OCI-LY7 (cell line): ENCODE measurements around the gene FBH1.

Source experiments
- EZH2phosphoT487 ChIP-seq: fragments of 200-600 bp; sonication (generic); IDR thresholded peaks from 2 replicates; pipeline ENCODE4 v1.6.1; 2018; ENCODE audit warnings: low read depth, borderline replicate concordance, mild to moderate bottlenecking, mixed run types, antibody characterized with exemption, low read length, moderate library complexity, mixed read lengths
- TF ChIP-seq, protein P1 (sequence below): fragments of 200-600 bp; sonication (generic); conservative IDR thresholded peaks from 2 replicates; pipeline ENCODE4 v1.5.1; 2014; ENCODE audit warnings: mild to moderate bottlenecking, antibody characterized with exemption, low read length, moderate library complexity, mixed read lengths

DNA sequence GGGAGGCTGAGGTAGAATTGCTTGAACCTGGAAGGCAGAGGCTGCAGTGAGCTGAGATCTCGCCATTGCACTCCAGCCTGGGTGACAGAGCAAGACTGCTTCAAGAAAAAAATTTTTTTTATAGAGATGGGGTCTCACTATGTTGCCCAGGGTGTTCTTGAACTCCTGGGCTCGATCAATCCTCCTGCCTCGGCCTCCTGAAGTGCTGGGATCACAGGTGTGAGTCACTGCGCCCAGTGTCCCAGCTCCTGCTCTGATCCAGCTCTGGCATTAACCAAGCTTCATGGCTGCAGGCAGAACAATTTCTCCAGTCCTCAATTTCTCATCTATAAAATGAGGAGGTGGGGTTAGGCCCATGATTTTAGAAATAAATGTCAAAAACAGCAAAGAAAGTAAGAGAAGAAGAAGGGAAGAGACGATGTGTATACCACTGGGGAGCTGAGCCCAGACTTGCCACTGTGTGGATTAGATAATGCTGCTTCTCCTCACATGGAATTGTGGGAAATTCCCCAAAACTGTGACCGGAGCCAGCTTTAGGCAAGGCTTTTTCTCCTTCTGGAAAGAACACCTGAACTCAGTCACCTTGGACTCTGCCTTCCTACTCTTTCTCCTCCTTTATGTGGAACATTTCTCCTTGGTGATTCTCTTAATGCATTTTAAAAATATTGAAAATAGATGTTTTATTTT, 61.8 kb downstream of the FBH1 start:
- TF ChIP-seq, protein P1, sequence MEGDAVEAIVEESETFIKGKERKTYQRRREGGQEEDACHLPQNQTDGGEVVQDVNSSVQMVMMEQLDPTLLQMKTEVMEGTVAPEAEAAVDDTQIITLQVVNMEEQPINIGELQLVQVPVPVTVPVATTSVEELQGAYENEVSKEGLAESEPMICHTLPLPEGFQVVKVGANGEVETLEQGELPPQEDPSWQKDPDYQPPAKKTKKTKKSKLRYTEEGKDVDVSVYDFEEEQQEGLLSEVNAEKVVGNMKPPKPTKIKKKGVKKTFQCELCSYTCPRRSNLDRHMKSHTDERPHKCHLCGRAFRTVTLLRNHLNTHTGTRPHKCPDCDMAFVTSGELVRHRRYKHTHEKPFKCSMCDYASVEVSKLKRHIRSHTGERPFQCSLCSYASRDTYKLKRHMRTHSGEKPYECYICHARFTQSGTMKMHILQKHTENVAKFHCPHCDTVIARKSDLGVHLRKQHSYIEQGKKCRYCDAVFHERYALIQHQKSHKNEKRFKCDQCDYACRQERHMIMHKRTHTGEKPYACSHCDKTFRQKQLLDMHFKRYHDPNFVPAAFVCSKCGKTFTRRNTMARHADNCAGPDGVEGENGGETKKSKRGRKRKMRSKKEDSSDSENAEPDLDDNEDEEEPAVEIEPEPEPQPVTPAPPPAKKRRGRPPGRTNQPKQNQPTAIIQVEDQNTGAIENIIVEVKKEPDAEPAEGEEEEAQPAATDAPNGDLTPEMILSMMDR: no peak
- no peak for TF ChIP-seq EZH2phosphoT487
